GM21381 (cell line): ENCODE results near the gene LRRFIP2.
"Not testable (repeated sequence)": the region's sequence is repeated elsewhere in the genome, so short reads cannot be mapped to it uniquely, and the experiment has no call there.

ENCODE experiments used
- ATAC-seq: cut with Tn5 transposase; IDR thresholded peaks from one replicate; pipeline ENCODE4 v1.9.1; 2021; ENCODE audit warnings: mild to moderate bottlenecking, moderate library complexity; ENCODE audit not compliant: unreplicated experiment

LRRFIP2 gene

GRCh38 chr3:37174532-37175126 is at the start of gene LRRFIP2:
Gene LRRFIP2 (minus strand): TSS chr3:37174582. CDS start chr3:37148983, 25,599 bp downstream.
- ATAC-seq, result no peak

GRCh38 chr3:37223576-37223975 is 49.2 kb upstream of the LRRFIP2 start:
- ATAC-seq, result no peak

- ATAC-seq, result no peak
Measured at GRCh38 chr3:37223141-37223558, 48.8 kb upstream of the LRRFIP2 start.

- ATAC-seq, result not testable (repeated sequence)
Measured at GRCh38 chr3:37222542-37222941, 48.2 kb upstream of the LRRFIP2 start.

GRCh38 chr3:37221407-37221806 is 47.0 kb upstream of the LRRFIP2 start:
- no peak for ATAC-seq

GRCh38 chr3:37219266-37219665 is 44.9 kb upstream of the LRRFIP2 start:
- ATAC-seq, result no peak

- ATAC-seq, result no peak
Measured at GRCh38 chr3:37218206-37218605, 43.8 kb upstream of the LRRFIP2 start.

GRCh38 chr3:37217098-37217849 is 42.9 kb upstream of the LRRFIP2 start:
- no peak for ATAC-seq

- ATAC-seq, result no peak
Measured at GRCh38 chr3:37216597-37217097, 42.3 kb upstream of the LRRFIP2 start.

- no peak for ATAC-seq
Measured at GRCh38 chr3:37214076-37214475, 39.7 kb upstream of the LRRFIP2 start.

- no peak for ATAC-seq
Measured at GRCh38 chr3:37210230-37210629, 35.8 kb upstream of the LRRFIP2 start.

- ATAC-seq, result not testable (repeated sequence)
Measured at GRCh38 chr3:37208576-37208975, 34.2 kb upstream of the LRRFIP2 start.

GRCh38 chr3:37208008-37208407 is 33.6 kb upstream of the LRRFIP2 start:
- ATAC-seq, result not testable (repeated sequence)

GRCh38 chr3:37206041-37206440 is 31.7 kb upstream of the LRRFIP2 start:
- not testable (repeated sequence) for ATAC-seq

- no peak for ATAC-seq
Measured at GRCh38 chr3:37204314-37204713, 29.9 kb upstream of the LRRFIP2 start.

- ATAC-seq, result no peak
Measured at GRCh38 chr3:37202035-37202434, 27.7 kb upstream of the LRRFIP2 start.

GRCh38 chr3:37200141-37200540 is 25.8 kb upstream of the LRRFIP2 start:
- ATAC-seq, result no peak

- ATAC-seq, result no peak
Measured at GRCh38 chr3:37198996-37199395, 24.6 kb upstream of the LRRFIP2 start.

GRCh38 chr3:37198547-37198946 is 24.2 kb upstream of the LRRFIP2 start:
- ATAC-seq, result no peak

GRCh38 chr3:37197810-37198371 is 23.5 kb upstream of the LRRFIP2 start:
- no peak for ATAC-seq

- ATAC-seq, result no peak
Measured at GRCh38 chr3:37194533-37194932, 20.2 kb upstream of the LRRFIP2 start.

- ATAC-seq, result no peak
Measured at GRCh38 chr3:37190667-37191066, 16.3 kb upstream of the LRRFIP2 start.
